Measurements from ENCODE around the gene ATG16L2.

DNA sequence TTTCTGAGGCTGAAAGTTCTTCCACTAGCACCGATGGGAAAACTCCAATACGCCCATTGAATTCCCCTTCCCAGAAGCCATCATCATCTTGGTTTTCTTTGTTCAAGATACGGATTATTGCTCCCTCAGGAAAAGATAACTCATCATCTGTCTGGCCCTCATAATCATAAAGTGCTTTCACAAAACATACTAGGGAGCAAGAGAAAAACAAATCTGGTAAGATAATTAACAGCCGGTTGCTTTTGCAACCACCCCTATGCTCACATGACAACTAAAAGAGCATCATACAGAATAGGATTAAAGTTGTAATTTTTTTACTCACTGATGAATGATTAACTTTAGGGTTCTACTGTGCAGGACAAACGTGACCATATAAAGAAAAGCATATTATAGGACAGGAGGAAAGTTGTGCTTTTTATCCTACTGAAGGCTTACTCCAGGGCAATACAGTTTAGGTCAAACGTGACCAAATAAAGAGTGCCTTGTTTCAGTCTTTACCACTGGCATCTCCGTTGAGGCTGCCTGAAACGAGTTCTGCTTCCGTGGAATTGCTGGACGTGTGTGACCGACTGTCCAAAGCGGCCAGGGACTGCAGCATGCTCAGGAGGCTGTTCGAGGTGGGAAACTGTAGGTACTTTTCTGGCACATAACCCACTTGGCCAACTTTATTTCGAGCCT is 28.6 kb downstream of the ATG16L2 start:
- TF ChIP-seq, protein P1, sequence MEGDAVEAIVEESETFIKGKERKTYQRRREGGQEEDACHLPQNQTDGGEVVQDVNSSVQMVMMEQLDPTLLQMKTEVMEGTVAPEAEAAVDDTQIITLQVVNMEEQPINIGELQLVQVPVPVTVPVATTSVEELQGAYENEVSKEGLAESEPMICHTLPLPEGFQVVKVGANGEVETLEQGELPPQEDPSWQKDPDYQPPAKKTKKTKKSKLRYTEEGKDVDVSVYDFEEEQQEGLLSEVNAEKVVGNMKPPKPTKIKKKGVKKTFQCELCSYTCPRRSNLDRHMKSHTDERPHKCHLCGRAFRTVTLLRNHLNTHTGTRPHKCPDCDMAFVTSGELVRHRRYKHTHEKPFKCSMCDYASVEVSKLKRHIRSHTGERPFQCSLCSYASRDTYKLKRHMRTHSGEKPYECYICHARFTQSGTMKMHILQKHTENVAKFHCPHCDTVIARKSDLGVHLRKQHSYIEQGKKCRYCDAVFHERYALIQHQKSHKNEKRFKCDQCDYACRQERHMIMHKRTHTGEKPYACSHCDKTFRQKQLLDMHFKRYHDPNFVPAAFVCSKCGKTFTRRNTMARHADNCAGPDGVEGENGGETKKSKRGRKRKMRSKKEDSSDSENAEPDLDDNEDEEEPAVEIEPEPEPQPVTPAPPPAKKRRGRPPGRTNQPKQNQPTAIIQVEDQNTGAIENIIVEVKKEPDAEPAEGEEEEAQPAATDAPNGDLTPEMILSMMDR (IDR thresholded peaks at IDR 0.05) = no peak
- no peak for TF ChIP-seq POLR2A (IDR thresholded peaks at IDR 0.05)
